Effector CD8-positive, alpha-beta T cell (primary cell): Measurements from ENCODE around the gene RASSF8.

Source experiments
- DNase-seq: peaks from one replicate; lab custom pipeline; 2025; lab: John Stamatoyannopoulos, UW
- total RNA-seq, 4 experiments: gene quantifications; one replicate each; lab custom pipeline; 2026; lab: John Stamatoyannopoulos, UW

Gene RASSF8
- total RNA-seq = 0.10 to 2.2 (median 0.57) reads per million in 4 experiments

GRCh38 chr12:25958428-25959070 lies at the start of gene RASSF8:
Gene RASSF8 (plus strand): TSS chr12:25958682. CDS start chr12:26055344, 96,662 bp downstream.
- DNase-seq = no peak

DNA sequence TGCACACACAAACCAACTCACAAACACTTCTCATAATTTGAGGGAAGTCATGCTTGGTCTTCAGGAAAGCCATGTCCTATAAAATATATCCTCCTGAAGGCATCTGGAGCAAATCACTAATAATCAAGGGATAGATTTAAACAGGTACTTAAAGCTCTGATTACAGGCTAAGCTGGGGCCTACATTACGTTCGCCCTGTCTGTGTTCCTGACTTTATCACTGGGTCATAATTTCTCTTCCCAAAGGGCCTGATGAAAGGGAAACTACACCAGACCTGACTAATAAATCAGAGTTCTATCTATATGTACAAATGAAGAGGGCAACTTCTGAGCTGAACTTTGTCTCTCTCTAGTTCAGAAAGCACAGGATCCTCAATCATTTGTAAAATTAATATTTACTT lies 43.9 kb upstream of the RASSF8 start:
- DNase-seq = no peak

GRCh38 chr12:25924491-25925001 lies 33.9 kb upstream of the RASSF8 start:
- DNase-seq = no peak

GRCh38 chr12:25925064-25925463 lies 33.4 kb upstream of the RASSF8 start:
- no peak for DNase-seq

GRCh38 chr12:25926536-25926935 lies 31.9 kb upstream of the RASSF8 start:
- DNase-seq = no peak

GRCh38 chr12:25929142-25929541 lies 29.3 kb upstream of the RASSF8 start:
- DNase-seq = no peak

DNA sequence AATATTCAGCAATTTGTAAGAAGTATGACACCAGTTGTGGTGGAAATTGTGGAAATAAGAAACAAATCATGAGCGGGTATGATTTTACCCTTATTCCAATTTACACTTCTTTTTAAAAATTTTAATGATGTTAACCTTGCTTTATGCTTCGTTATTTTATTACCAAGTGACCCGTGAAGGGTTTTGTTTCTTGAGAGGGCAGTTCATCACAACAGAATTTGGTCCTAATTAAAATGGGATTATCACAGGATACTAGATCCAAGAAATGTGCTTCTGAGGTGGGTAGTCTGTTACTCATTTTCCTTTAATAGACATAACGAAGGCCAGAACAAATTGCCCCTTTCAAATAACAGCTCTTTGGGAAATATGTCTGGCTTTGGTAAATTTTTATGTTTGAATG lies 25.5 kb upstream of the RASSF8 start:
- DNase-seq = no peak

DNA sequence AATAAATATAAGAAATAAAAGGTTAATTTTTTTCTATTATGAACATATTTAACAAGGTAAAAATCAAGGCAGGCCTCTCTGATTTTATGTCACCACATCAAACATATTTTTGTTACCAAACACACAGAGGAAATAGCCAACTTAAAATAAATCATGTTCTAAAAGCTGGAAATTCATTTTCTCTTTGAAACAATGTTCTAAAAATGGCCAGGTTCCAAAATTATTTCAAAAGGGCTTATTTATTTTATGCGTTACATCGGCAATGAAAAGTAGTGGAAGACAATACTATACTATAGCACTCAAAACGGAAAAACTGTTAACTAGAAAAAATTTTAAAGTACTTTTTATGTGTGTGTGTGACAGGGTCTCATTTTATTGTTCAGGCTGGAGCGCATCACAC lies 24.0 kb upstream of the RASSF8 start:
- no peak for DNase-seq

- no peak for DNase-seq
Measured at GRCh38 chr12:25935355-25936144, 22.9 kb upstream of the RASSF8 start.

GRCh38 chr12:25937096-25937495 lies 21.4 kb upstream of the RASSF8 start:
- no peak for DNase-seq

DNA sequence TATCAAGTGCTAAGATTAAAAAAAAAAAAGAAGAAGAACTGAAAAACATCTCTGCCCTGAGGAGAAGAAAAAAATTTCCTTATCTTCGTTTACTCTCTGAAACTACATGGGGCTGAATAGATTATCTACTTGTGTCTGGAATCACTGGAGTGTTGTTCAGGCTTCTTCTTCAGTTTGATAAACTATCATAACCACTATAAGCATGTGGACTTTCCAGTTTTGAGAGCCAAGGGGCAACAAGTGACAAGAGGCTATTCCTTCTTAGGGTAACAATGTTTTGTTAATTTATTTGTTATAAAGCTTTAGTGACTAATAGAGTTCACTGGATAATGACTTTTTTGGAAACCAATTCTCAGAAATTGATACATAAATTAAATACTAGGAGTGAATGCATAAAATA lies 19.9 kb upstream of the RASSF8 start:
- no peak for DNase-seq

GRCh38 chr12:25939606-25940005 lies 18.9 kb upstream of the RASSF8 start:
- no peak for DNase-seq

DNA sequence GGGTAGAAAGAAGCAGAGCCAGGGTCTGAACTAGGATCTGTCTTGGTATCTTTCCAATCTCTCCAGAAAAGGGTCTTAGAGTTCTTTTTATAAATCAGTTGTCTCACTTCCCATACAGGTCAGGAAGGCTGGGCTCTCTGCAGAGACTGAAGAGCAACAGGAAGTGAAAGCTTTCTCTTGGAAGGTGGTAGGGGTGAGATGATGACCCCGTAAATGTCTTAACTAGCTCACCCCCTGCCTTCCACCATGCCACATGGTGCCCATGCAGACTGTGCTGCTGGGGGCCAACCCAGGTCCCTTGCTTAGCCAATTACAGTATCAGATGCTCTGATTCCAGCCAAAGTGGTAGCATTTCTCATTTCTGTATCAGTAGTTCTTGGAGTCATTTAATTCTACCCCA lies 17.6 kb upstream of the RASSF8 start:
- DNase-seq = no peak

DNA sequence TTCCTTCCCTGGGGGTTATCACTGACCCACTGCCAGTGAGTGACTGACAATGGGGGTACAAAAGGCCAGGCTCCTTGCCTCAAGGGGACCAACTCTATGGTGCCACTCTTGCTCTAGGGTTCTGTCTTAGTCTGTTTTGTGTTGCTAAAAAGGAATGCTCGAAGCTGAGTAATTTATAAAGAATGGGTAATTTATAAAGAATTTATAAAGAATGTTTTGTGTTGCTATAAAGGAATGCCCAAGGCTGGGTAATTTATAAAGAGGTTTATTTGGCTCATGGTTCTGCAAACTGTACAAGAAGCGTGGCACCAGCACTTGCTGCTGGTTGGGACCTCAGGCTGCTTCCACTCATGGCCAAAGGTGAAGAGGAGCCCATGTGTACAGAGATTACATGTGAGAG lies 15.8 kb upstream of the RASSF8 start:
- DNase-seq = no peak

DNA sequence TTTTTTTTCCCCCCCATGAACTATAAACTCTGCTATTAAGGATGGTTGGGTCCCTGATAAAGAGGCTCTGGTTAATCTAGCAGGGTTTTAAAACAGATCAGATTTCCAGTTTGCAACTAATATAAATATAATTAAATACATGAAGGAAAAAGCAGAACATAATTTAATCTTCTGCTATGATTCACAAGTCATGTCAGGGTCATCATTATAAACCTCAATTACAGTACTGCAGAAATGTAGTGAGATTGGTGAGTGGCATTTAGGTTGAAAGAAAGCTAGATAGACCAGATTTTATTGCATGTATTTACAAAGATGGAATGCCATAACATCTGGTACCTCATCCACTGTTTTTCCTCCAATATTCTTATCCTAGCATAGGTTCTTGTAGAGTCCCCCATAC lies 14.5 kb upstream of the RASSF8 start:
- no peak for DNase-seq

DNA sequence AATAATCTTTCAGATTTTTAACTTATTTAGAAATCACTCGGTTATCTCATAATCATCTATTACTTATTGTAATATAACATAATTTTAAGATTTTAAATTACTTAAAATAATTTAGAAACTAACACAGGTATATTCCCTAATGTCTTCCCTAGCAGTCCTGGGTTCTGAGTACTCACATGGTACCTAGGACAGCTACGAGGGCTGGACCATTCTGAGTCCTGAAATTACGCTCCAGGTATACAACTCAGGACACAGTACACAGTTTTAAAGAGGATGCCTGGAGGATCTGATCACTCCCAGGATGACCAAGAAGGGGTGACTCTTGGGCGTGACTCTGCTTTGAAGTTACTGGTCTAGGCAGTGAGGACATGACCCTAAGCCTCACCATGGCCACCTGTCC lies 9.1 kb upstream of the RASSF8 start:
- DNase-seq = no peak

GRCh38 chr12:25950329-25951115 lies 8.0 kb upstream of the RASSF8 start:
- DNase-seq = no peak

GRCh38 chr12:25957793-25958427 lies 572 bp upstream of the RASSF8 start:
- no peak for DNase-seq

DNA sequence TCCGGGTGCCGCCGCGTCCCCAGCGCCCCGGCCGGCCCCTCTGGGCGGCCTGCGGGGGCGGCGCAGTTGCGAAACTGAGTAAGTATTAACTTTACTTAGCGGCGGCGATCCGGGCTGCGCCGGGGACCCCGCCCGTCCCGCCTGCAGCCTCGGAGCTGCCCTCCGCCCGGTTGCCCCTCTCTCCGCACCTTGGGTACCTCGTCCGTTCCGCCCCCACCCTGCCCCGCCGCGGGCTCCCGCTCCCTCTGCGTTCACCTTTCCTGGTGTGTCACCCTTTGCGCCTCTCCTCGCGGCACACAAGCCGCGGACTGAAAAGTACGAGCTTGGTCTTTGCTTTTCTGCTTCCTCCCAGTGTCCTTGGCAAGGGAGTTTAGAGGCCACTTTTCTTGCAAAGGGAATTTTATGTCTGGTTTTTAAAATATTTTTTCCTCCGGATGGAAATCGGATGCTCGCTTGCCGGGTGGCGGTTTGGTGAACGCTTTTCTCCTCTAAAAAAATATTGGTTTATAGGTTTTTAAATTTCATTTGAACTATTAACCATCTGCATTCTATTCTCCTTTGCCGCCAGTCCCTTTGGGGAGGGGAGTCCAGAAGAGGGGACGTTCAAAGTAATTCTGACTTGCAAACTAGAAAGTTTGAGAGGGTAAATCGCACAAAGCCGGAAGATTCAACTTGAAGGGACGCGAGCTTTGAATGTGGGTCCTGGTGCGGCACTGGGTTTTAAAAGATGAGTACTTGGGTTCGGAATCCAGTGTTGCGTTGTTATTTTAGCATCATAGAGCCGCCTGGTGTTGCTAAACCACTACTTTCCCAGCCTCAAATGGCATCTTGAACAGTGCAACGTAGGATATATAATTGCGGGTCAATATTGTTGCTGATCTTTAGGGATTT lies 834 bp downstream of the RASSF8 start:
- DNase-seq = no peak

DNA sequence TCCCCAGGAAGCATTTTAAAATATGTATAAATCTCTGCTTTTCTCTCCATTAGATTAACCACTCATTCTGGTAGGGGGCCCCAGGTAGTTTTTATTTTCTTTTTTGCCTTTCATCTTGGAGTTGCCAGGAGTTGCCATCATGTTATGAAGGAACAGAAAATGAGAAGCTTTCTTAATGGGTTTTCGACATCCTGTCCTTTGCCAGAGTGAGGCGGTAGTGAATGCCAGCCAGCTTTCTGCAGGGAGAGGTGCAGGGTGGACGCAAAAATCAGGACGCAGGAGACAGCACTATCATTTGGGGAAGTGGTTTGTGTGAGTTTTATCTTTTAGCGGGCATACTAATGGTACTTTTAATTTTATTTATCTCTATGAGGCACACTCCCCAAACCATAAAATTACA lies 1.7 kb downstream of the RASSF8 start:
- no peak for DNase-seq

DNA sequence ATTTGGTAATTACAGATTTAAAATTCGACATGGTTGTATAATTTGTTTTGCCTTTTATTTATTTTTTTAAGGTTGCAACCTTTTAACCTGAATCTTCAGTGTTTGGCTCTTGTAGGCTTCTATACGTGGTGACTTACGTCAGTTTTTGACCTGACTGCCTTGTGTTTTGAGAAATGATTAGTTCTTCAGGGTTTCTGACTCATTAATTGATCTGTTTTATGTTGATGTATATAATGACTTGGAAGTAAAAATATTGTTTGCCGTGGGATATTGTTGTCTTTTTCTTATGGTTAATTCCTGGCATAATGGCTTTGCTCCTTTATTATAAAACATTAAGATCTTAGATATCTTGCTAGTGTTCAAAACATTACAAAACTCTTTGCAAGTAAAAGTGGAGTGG lies 2.5 kb downstream of the RASSF8 start:
- no peak for DNase-seq
